Measurements from ENCODE around the gene THSD4.
"Not testable (repeated sequence)": the region's sequence is repeated elsewhere in the genome, so short reads cannot be mapped to it uniquely, and the experiment has no call there.

Gene THSD4

DNA sequence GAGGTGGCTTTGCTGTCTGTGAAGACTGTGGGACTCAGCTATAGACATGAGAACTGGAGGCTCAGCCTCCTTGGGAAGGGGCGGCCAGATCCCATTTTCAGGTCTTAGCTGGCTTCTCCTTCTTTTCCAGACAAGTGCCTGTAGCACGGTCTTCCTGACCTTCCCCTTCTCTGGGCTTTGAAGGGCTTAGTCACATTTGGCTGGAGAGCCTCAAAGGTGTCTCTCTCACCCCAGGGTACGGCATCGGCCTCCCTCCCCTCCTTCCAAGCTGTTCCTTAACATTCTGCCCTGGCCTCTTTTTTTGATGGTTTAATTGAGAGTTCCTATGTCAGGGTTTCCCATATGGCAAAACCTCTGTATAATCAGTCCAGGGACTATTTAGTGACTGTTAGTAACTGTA lies 242.7 kb downstream of the THSD4 start:
- no peak for DNase-seq

DNA sequence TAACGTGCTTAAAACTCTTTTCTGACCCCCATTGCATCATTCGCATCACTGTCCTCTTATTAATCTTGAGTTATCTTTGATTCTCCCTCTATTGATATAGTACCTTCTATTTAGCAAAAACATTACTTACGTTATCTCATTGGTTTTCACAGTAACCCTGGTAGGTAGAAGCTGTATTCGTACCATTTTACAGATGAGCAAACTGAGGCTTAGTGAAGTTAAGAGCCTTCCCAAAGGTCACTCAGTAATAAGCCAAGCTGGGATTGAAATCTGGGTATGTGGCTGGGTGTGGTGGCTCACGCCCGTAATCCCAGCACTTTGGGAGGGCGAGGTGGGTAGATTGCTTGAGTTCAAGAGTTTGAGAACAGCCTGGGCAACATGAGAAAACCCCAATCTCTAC lies 244.0 kb downstream of the THSD4 start:
- DNase-seq: no peak

DNA sequence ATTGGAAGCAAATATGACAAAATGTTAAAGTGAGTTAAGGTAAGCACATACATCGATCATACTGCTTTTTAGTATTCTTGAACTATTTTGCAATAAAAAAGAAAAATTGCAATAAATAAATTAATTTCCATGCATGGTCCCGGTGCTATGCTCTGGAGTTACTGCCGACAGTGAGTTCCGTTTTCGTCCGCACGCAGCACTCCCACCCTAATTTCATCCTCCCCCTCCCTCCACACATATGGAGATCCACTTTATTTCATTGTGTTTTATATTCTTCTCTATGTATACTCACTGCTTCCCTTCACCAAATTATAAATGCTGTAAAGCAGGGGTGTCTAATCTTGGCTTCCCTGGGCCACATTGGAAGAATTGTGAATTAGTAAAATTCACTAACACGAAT lies 247.3 kb downstream of the THSD4 start:
- no peak for DNase-seq

DNA sequence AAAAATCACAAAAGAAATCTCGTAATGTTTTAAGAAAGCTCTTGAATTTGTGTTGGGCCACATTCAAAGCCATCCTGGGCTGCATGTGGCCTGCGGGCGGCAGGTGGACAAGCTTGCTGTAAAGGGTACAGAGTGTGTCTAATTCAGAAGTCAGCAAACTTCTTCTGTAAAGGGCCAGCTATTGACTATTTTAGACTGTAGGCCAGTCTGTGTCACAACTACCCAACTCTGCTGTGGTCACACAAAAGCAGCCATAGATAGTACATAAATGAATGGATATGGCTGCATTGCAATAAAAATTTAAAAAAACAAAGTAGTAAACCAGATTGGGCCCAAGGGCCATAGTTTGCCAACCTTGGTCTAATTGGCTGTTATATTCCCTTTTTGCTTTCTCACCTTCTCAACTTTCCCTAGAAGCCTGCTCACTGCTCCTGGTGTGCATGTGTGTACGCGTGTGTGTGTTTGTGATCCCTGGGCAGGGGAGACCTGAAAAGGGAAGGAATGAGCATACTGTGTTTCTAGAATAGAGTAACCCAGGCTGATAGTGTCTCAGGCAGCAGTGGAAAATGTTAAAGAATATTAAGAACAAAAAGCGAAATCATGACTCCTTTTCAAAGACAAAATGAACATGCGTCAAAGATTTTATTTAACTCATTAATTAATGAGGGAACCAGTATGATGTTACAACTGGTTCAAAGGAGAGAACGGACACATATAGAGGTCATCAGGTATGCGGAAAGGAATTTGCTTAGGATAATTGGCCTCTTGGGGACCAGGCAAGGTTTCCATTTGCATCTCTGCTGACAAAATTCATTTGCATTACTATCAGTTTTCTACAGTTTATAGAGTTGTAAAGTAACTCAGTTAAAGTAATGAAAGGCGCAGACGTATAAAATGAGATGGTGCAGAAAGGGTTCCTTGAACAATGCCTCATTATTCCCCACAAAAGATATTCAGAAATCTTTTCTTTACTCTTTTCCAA lies 248.0 kb downstream of the THSD4 start:
- no peak for DNase-seq

DNA sequence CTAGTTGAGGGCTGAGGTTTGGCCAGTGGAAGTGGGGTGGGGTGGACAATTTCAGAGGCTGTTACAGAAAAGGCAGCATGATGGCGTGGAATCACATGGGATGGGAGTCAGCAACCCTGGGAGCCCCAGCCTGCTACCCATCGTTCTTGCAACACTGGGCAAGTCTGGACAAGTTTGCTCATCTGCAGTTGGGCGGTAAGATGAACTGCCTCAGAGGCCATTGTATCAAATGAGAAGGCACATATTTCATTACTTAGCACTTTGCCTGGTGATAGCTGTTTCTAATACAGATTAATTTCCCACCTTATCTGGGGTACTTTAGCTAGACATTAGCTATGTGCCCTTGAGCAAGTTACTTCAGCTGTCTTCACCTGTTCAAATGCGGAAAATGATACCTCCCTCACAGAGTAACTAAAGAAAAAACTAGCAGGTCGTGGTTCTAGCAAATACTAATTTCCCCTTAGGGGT lies 248.9 kb downstream of the THSD4 start:
- peak; percentile 32 for DNase-seq

DNA sequence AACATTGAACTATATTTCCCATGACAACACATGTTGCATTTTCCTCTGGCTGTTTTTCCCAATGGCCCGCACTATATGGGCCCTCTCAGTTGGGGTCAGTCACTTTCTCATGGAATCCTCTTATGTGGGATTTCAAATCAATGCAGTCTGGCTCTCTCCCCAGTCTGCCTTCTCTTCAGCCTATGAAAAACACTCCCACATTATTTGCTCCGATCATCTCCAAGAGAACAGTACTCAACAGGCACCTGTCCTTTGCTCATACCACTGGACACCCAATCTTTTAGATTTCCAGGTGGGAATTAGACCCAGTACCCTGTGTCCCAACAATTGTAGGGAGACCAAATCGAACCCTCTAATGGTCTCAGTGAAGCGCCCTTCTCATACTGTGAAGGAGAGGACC lies 251.3 kb downstream of the THSD4 start:
- no peak for DNase-seq

DNA sequence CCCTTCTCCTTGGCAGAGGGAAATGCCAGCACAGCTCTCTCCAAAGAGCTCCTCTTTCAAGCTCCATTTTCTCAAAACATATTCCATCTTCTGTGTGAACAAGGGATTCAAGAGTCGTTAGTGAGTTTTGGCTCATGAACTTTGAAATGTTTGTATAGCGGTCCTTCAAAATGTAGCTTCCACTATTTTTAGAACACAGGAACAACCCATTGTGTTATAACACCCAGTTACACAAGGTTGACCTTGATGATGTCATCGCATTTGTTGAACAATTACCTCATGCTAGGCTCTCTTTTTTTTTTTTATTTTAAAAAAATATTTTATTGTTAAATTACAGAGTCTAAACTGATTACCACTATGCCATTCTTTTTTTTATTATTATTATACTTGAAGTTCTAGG lies 251.7 kb downstream of the THSD4 start:
- no peak for DNase-seq

DNA sequence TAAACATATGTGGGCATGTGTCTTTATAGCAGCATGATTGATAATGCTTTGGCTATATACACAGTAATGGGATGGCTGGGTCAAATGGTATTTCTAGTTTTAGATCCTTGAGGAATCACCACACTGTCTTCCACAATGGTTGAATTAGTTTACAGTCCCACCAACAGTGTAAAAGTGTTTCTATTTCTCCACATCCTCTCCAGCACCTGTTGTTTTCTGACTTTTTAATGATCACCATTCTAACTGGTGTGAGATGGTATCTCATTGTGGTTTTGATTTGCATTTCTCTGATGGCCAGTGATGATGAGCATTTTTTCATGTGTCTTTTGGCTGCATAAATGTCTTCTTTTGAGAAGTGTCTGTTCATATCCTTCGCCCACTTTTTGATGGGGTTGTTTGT lies 252.5 kb downstream of the THSD4 start:
- DNase-seq: not testable (repeated sequence)

DNA sequence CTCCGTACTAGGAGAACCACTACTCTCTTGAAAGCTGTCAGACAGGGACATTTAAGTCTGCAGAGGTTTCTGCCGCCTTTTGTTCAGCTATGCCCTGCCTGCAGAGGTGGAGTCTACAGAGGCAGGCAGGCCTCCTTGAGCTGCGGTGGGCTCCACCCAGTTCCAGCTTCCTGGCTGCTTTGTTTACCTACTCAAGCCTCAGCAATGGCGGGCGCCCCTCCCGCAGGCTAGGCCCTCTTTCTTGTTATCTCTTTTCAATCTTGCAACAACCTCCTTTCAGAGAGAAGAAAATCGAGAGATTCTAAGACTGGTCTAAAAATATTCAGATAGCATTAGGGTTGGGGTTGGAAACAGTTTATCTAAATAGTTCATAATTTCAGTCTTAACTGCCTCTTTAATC lies 257.5 kb downstream of the THSD4 start:
- not testable (repeated sequence) for DNase-seq

DNA sequence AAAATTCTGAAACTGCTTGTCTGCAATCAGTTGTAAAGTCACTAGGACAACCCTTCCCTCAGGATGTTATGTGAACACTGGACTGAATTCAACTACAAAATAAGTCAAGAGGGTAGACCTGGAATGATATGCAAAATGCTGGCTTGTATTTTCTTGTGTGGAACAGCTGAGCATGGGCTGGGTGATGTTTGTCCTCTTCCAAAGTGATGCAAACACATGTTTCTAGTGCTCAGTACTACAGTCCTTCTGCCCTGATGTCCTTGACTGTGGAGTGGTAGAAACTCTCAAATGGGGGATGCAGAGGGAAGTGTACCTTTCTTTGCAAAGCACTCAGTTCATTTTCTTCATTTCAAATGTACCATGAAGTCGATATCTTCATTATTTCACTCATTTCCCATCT lies 258.6 kb downstream of the THSD4 start:
- DNase-seq: no peak

DNA sequence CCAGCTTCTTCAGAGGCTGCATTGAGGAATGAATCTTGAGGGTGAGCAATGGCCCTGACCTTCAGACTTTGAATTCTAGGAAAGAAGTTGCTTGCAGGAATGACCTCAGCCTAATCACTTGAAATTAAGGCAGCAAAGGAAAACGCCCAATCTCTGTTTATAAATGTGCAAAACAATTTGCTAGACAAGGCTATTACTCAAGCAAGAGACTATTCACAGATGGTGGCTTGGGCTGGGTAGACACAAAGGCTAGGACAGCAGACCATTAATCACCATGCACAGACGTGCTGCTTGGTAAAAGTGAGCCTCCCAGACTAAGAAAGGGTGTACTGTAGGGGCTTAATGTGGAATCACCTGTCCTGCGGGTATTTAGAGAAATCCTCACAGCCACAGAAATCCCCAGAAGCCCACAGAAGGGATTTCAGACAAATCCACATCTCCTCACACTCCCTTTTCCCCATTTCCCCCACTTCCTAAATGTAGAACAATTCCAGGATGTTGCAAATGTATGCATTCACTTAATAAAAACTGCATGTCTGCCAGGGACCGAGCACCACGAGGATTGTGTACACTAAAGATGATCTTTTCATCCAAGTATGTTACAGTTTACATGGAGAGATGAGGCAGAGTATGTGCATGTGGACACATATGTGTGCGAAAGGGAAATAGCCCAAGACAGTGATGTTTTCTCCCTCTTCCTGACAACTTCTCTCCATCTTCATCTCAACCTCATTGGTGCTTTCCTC lies 259.5 kb downstream of the THSD4 start:
- DNase-seq: no peak

DNA sequence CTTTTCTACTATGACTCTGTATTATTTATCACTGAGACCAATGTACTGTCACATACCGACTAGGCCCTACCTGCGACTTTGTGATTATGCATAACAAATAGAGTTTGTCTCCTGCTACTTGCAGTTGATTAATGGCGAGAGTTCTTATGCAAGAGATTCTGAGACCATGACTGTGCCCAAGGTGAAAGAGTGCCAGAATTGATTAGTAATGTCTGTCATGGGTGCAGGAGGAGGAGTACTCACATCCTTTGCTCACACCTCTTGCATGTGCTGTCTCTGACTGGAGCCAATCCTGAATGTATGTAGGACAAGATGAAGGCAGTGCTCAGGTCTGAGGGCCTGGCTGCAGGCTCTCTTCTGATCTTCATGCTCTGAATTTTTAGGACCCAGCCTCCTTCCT lies 260.7 kb downstream of the THSD4 start:
- DNase-seq: no peak

DNA sequence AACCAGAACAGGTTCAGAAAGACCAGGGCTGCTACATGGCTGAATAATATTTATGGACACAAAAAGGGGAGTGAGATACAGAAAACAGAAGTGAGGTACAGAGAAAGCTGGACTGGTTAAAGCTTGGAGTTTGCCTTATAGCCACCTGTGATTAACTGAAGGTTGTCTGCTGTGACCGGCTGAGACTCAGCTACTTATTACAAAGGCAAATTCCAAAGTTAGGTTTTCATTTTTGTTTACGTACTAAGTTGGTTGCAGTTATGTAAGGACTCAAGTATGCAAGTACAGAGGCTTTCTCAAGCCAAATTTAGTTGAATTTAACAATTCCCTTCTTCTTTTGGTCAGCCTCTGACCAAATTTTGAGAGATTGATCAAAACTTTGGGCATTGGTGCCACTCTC lies 264.6 kb downstream of the THSD4 start:
- no peak for DNase-seq

DNA sequence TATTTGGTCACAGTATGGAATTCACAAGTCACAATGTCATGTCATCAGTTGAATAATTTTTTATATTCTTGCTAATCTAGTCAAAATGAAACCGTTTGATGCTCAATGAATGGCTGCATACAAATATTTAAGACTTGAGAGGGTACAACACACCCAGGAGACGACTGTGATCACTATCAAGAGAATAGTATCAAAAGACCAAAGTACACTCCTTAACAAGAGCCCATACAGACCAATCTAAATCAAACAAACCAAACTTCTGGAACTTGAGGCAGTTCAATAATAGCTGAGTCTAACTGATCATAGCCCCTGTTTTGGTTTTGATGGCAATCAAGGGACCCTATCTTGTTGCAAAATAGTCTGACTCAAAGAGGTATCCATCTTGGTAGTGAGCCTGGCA lies 265.1 kb downstream of the THSD4 start:
- no peak for DNase-seq

DNA sequence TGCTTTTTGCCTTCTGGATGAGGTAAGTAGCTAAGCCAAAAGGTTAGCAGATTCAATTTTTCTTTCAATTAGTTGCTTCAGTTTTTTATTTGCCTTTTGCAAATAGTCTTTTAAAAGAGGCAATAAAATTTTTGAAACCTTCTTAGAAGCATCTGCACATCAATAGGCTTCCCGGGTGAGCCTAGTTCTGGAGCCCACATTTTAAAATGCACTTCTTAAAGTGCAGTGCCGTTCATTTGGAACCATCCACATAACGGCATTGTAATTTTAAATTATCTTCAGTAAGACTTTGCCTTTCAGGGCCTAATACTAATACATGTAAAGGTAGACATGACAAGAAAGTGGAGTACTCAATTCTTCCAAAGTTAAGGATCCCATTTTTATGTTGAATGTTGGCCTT lies 269.2 kb downstream of the THSD4 start:
- no peak for DNase-seq

DNA sequence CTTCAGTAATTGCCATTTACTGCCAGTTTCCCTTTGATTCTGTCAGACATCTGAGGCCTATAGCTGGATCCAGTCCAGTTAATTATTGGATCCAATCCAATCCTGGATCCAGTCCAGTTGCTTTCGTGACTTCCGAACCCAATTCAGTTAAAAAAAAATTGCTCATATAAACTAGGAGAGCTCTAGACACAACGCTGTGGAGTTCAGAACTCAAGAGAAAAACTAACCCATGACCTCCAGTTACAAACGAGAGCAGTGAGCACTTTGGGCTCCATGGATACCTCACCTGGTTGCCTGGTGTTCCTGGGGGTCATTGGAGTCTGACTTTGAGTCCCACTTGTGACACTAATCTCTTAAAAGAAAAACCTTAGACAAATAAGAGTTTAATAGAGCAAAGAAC lies 269.8 kb downstream of the THSD4 start:
- no peak for DNase-seq

DNA sequence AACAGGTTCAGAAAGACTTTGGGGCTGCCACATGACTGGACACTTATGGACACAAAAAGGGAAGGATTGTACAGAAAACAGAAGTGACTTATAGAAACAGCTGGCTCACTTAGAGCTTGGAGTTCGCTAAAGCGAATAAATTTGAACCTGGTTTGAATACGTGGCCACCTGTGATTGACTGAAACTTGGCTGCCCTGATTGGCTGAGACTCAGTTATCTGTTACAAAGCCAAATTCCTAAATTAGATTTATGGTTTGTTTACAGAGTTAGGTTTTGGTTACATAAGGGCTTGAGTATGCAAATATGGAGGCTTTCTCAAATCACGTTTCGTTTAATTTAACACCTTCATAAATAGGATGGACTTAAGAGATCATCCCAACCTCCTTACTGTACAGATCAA lies 270.2 kb downstream of the THSD4 start:
- no peak for DNase-seq

DNA sequence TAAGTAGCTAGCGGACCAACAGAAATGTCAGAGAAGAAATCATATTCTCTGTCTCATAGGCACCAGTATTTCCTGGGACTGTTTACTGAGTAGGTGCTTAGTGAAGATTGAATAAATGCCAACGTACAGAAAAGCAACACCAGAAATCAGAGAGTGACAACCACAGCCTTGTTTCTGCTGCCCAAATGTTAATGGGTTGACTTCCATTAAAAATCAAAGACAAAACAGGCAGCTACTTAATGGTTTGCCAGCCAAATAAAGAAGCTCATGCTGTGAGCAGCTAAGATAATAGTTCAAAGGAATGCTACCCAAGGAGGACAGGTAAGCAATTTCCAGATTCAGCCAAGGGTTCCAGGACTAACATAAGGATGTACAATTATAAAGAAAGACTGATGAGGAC lies 270.7 kb downstream of the THSD4 start:
- no peak for DNase-seq

DNA sequence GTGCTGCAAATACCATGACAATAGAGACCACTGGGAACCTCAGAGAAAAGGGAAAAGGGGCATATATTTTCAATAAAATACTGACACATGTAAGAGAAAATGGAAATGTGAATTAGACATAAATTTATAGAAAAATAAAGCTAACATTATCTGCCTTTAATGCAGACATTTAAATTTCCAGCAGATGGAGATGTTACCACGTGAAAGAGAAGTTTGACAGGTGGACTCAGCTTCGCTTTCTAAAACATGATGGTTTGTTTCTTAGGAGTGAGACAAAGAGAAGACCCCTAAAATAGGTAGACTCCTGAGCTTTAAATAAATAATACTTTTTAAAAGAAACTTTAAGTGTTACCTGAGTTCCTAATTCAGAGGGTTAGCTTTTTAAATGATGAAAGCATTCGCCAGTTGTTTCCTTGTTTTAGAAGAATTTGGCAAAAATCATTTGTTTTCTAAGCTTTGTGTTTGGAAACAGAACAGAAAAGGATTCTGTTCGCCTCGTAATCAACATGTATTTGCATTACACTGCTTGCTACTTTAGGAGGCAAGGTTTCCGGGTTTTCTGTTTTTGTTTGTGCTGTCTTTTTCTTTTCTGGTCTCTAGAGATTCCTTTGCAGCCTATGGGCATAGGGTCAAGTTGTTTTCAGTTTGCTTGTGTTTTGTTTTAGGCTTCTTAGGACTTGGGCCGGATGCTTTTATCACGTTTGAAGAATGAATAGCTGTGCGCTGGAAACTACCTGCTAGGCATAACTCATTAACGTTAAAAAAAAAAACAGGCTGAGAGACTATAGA lies 271.4 kb downstream of the THSD4 start:
- DNase-seq: no peak

DNA sequence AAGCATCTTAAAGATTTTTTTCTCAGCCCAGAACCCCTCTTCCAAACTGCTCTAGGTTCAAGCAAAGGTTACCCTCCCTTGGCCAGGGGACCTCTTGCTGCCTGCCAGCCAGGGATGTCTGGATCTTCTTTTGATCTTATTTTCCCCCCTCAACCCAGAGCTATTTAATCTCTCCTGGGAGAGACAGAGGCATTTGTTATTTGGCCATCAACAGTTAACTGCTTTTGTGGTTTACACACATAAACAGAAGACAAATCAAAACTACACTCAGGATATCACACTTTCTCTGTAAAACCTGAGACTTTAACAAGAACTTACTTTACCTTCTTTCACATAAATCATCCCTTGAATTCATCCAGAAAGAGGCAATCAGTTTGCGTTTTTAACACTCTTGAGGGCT lies 272.5 kb downstream of the THSD4 start:
- DNase-seq: no peak

DNA sequence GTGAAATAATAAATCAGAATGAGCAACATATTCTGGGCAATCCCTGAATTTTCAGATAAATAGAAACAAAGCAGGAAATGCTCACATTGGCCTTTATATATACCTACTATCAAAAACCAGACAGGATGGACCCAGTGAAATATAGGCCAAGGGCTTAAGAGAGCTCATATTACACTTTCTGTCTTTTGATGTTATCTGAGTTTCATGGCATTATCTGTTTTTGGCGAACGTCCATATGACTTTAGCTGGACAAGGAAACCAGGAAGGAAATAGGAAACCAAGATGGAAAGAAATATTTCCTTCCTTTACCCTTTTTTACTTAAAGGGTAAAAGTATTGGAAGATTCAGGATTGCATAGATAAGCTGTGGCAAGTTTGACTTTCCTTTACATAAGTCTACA lies 274.8 kb downstream of the THSD4 start:
- DNase-seq: no peak

DNA sequence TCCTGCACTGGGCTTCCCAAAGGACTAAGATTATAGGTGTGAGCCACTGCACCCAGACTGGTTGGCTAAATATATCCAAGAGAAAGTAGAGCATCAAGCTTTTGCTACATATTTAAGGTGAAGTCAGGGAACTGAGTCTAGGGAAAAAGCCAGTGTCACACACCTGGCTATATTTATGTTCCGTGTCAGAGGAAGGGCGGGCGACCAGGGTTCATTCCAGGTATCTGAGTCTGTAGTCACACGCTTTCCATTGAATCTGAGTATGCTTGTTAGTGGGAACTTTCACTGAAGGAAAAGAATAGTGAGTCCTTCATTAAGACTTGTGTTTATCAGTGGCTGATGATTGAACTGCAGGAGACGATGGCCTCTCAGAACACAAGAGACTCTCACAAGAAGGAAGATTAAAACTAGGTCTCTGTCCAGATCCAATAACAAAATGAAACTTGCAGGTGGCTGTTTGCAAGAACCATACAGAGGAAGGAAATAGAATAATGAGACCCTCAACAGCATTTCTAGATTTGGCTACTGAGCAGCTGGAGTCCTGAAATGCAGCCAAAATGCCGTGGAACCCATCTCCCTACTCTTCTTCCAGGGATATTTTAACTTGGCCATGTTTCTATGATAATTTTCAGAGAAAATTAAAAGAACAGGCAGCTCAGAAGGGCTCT lies 276.3 kb downstream of the THSD4 start:
- no peak for DNase-seq

DNA sequence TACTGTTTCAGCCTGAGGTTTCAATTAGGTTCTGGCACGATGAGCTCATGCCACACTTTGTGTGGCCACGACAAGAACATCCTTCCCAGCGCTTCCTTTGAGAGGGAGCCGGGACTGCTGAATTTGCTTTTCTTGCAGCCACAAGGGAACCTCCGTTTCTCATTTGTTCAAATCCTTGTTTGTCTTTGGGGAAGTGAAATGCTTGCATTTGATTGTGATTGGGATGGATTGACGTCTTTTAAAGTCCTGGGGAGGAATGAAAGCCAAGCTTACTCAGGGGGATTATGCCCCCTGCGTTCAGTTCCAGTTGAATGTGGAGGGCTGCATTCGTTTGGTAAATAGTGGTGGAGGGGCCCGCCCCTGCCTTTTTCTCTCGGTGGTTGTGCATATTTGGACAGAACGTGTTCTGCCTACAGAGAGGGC lies 277.6 kb downstream of the THSD4 start:
- DNase-seq: no peak

Measured in NCI-H2171 (cell line).